Stimulated activated CD8-positive, alpha-beta memory T cell treated with anti-CD3 and anti-CD28 coated beads, Interleukin-7, amount 100 ng/mL, for 1 hour (primary cell): ENCODE results near the gene TSPEAR.

Source experiments
- DNase-seq, 2 donors: peaks; one replicate each; pipeline ENCODE4 v3.0.0-alpha.2; 2020; ENCODE audit warnings: low read depth in 2 of 2

Gene TSPEAR

GRCh38 chr21:44547656-44548331 is 163.6 kb downstream of the TSPEAR start:
- no peak for DNase-seq

- DNase-seq: no peak
These were observed 166.8 kb downstream of the TSPEAR start for GRCh38 chr21:44544566-44544965.

GRCh38 chr21:44542716-44543115 is 168.7 kb downstream of the TSPEAR start:
- no peak for DNase-seq

GRCh38 chr21:44540741-44541288 is 170.6 kb downstream of the TSPEAR start:
- no peak for DNase-seq

- DNase-seq: no peak
These were observed 171.2 kb downstream of the TSPEAR start, which contains the start of gene KRTAP10-1 for GRCh38 chr21:44539991-44540666. KRTAP10-1 (minus strand) TSS chr21:44540195; CDS start chr21:44540150, 45 bp downstream.

GRCh38 chr21:44539046-44539445 is 172.3 kb downstream of the TSPEAR start:
- no peak for DNase-seq

GRCh38 chr21:44537930-44538911 is 173.2 kb downstream of the TSPEAR start:
- no peak for DNase-seq

GRCh38 chr21:44535963-44536362 is 175.4 kb downstream of the TSPEAR start:
- no peak for DNase-seq

- no peak for DNase-seq
These were observed 176.7 kb downstream of the TSPEAR start for GRCh38 chr21:44534688-44535087.

- no peak for DNase-seq
These were observed 177.3 kb downstream of the TSPEAR start for GRCh38 chr21:44533891-44534627.

GRCh38 chr21:44533121-44533890 is 178.1 kb downstream of the TSPEAR start:
- DNase-seq: no peak

GRCh38 chr21:44532712-44533111 is 178.7 kb downstream of the TSPEAR start:
- DNase-seq: no peak

GRCh38 chr21:44531606-44532564 is 179.5 kb downstream of the TSPEAR start:
- DNase-seq: no peak

- DNase-seq: no peak
These were observed 180.3 kb downstream of the TSPEAR start for GRCh38 chr21:44530903-44531605.

- DNase-seq: no peak
These were observed 181.0 kb downstream of the TSPEAR start for GRCh38 chr21:44530221-44530902.

GRCh38 chr21:44529503-44530125 is 181.8 kb downstream of the TSPEAR start:
- no peak for DNase-seq

GRCh38 chr21:44529011-44529421 is 182.4 kb downstream of the TSPEAR start:
- no peak for DNase-seq

- no peak for DNase-seq
These were observed 182.8 kb downstream of the TSPEAR start for GRCh38 chr21:44528634-44528995.
